ENCODE results near the gene SIAH1. TPM values are rescaled to one million over a fixed set of nuclear protein-coding genes. Genes with fewer than 3 reads are reported as not detected.

The SIAH1 gene
- total RNA-seq (2021) (18.6 and 22.8 TPM in 2 replicates), Bru-seq, nascent RNA (percentile 96 among the genes with signal in this experiment), BruChase-seq, experiment 1, labeled RNA remaining after a 2-hour chase (percentile 94 among the genes with signal in this experiment), BruChase-seq, experiment 2, labeled RNA remaining after a 6-hour chase (percentile 74 among the genes with signal in this experiment)
- long read RNA-seq, transcript SIAH1-203 (2 exons, 2,147 nt), result major isoform, 38 of 42 reads
- long read RNA-seq, partial matches to known transcripts, result 0 of 42 reads
- long read RNA-seq, other reads (novel, unspliced or antisense), result 2 of 42 reads

- BruUV-seq (replicated peaks), result TSS peak; percentile 83
- peak within 1 kb of the TSS; percentile 94 for H3K4me2 ChIP-seq
- peak within 1 kb of the TSS; percentile 82 for H3K4me3 ChIP-seq
- POLR2A ChIA-PET (ENCODE audit: unreplicated experiment), result interaction anchor here (0.5 to 0.6 kb wide), 3 partner anchors 25 to 221 kb away, joined by 4 read pairs; no protein-coding TSS in a partner anchor
- intact Hi-C loops (cut with micrococcal nuclease; ENCODE audit: unreplicated experiment), result loop anchor here (2.0 kb wide), 1 partner anchor 23 kb away; no protein-coding TSS in a partner anchor
- H3K27me3 ChIP-seq (ENCODE audit: insufficient read depth, low read depth), result no peaks in the 10 kb centered on the region
- DNase-seq, result peak; percentile 51 to 88
- no peak for TF ChIP-seq EZH2 (IDR thresholded peaks at IDR 0.05; ENCODE audit: low read depth)
- TF ChIP-seq, protein P1, sequence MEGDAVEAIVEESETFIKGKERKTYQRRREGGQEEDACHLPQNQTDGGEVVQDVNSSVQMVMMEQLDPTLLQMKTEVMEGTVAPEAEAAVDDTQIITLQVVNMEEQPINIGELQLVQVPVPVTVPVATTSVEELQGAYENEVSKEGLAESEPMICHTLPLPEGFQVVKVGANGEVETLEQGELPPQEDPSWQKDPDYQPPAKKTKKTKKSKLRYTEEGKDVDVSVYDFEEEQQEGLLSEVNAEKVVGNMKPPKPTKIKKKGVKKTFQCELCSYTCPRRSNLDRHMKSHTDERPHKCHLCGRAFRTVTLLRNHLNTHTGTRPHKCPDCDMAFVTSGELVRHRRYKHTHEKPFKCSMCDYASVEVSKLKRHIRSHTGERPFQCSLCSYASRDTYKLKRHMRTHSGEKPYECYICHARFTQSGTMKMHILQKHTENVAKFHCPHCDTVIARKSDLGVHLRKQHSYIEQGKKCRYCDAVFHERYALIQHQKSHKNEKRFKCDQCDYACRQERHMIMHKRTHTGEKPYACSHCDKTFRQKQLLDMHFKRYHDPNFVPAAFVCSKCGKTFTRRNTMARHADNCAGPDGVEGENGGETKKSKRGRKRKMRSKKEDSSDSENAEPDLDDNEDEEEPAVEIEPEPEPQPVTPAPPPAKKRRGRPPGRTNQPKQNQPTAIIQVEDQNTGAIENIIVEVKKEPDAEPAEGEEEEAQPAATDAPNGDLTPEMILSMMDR (conservative IDR thresholded peaks at IDR 0.05), result no peak
- CTCF ChIA-PET, result interaction anchor here (0.6 to 0.9 kb wide), 2 partner anchors 24 to 237 kb away, joined by 3 to 9 read pairs; no protein-coding TSS in a partner anchor
- peaks cover 40% of the 10 kb centered on the region for H3K79me2 ChIP-seq (ENCODE audit: low read depth)
- peaks cover 26% of the 10 kb centered on the region for H3K4me1 ChIP-seq (replicated peaks; ENCODE audit: insufficient read depth)
- no peaks in the 10 kb centered on the region for H3K9me2 ChIP-seq (ENCODE audit: insufficient read depth)
- peaks cover 11% of the 10 kb centered on the region; the same call in 1 of the 2 replicates for H3F3A ChIP-seq (ENCODE audit: insufficient read depth, low read depth)
- peak within 1 kb of the TSS; percentile 97 for H2AFZ ChIP-seq
- H3K36me3 ChIP-seq (ENCODE audit: low read depth), result no peaks in the 10 kb centered on the region
- H4K20me1 ChIP-seq (ENCODE audit: insufficient read depth), result peaks cover 28% of the 10 kb centered on the region; the same call in 1 of the 2 replicates
- no peaks in the 10 kb centered on the region for H3K9me3 ChIP-seq (ENCODE audit: insufficient read depth, low read depth)
- H3K27ac ChIP-seq, result peak within 1 kb of the TSS; percentile 74
Observed at GRCh38 chr16:48385253-48386150, at the start of gene SIAH1. TSS of gene SIAH1 (minus strand) at chr16:48385413. CDS start at chr16:48362428, 22,985 bp downstream.

DNA sequence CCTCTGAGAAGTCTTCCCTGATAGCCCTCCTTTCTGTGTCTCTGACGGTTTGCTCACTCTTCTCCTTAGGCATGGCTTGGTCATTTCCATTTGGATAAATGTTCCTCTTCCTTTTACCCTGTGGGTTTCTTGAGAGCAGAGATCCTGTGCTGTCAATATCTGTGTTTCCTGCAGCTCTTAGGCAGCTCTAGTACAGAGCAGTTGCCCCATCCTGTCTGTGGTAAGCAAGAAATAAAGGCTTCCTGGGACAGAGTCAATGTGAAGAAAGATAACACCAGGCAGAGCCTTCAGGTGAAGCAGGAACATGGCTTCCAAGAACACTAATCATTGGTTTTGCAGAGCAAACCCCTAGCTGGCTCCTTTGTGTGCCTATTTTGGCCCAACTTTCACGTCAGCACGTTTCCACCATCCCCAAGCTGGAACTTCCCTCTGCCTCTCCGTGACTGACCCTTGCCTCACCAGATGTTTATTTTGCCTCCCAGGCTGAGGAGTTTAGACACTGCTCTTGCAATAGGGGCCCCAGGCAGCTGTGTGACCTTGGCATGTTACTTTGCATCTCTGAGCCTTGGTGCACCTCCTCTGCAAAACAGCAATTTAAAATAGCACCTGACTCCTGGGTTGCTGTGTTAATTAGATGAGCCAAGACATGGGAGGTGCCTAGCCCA, 49.6 kb upstream of the SIAH1 start:
- Histone ChIP-seq H3K4me1 (replicated peaks; ENCODE audit: insufficient read depth) (peaks cover 10% of the 10 kb centered on the region; the same call in 1 of the 2 replicates), H3F3A (ENCODE audit: insufficient read depth, low read depth) (peaks cover 4% of the 10 kb centered on the region; the same call in 1 of the 2 replicates), H3K27me3 (ENCODE audit: insufficient read depth, low read depth) (no peaks in the 10 kb centered on the region), H3K27ac (no peak overlapping the region), H3K9me2 (ENCODE audit: insufficient read depth) (no peaks in the 10 kb centered on the region), H2AFZ (no peak overlapping the region), H4K20me1 (ENCODE audit: insufficient read depth) (no peaks in the 10 kb centered on the region), H3K4me3 (no peak overlapping the region), H3K79me2 (ENCODE audit: low read depth) (no peaks in the 10 kb centered on the region), H3K9me3 (ENCODE audit: insufficient read depth, low read depth) (no peaks in the 10 kb centered on the region), H3K36me3 (ENCODE audit: low read depth) (no peaks in the 10 kb centered on the region), H3K4me2 (no peak overlapping the region)
- DNase-seq, result no peak
- POLR2A ChIA-PET (ENCODE audit: unreplicated experiment), result no interaction called here
- TF ChIP-seq, protein P1 (conservative IDR thresholded peaks at IDR 0.05), result no peak
- no peak for TF ChIP-seq EZH2 (IDR thresholded peaks at IDR 0.05; ENCODE audit: low read depth)
- no TSS peak for BruUV-seq (replicated peaks)
- intact Hi-C loops (cut with micrococcal nuclease; ENCODE audit: unreplicated experiment), result no loop called here
- CTCF ChIA-PET, result no interaction called here

Data from PC-9 (cell line).